NT2/D1 (cell line): Measurements from ENCODE around the gene PLEKHG5.

Experiments used
- SUZ12 ChIP-seq: IDR thresholded peaks from 2 replicates; pipeline ENCODE4 v1.6.1; 2011; ENCODE audit not compliant: insufficient read length, insufficient read depth; ENCODE audit errors: extremely low read depth
- YY1 ChIP-seq: IDR thresholded peaks from 2 replicates; pipeline ENCODE4 v1.6.1; 2011; ENCODE audit not compliant: insufficient read length, insufficient read depth
- ZNF274 ChIP-seq: IDR thresholded peaks from 2 replicates; pipeline ENCODE4 v1.6.1; 2011; ENCODE audit warnings: mild to moderate bottlenecking, low read depth, low read length

DNA sequence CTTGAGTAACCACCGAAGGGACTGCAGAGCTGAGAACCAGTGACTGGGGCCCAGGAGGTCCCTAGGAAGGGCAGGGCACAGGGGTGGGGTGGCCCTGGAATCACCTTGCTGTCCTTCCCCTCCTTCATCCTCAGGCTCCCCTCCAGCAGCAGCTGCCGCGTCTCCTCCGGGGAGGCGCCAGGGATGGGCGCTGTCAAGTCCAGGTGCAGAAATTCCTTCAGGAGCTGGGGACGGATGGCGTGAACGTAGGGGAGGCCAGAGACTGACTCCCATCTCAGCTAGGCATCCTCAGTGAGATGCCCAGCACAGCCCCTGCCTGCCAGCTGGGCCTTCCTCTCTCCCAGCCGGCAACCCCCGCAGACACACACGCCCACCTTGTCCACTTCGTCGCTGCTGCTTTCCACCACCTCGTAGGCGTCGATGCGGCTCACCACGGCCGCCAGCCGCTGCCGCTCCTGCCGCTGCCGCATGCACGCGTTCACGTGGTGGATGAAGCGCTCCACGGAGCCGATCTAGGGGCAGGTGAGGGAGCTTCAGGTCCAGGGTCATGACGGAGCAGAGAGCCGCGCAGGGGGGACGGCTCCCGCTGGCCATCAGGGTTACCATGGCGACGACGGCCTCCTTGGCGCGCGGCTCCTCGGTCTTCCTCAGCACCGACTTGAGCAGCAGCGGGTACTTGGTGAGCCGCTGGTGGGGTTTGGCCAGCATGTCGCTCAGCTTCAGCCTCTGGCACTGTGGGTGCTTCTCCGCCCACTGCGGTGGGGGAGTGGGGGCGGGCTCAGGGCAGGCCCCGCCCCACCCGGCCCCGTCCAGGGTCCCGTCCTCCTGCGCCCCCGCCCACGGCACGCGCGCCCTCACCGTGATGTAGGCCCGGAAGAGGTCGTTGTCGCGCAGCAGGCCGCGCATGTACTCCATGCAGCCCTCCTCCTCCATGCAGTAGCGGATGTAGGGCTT is 21.1 kb downstream of the PLEKHG5 start:
- TF ChIP-seq ZNF274 (no peak), SUZ12 (no peak), YY1 (no peak)
